IMR-90 (cell line): ENCODE data around the gene DUS1L.

Experiments used
- BHLHE40 ChIP-seq: fragments of 150-350 bp; IDR thresholded peaks from 2 replicates; pipeline ENCODE4 v1.6.1; 2016; ENCODE audit warnings: mild to moderate bottlenecking, low read depth, low read length
- CHD1 ChIP-seq: IDR thresholded peaks from 2 replicates; pipeline ENCODE4 v1.6.1; 2012; ENCODE audit warnings: low read depth, low read length, improper control_type of control experiment
- CTCF ChIP-seq: conservative IDR thresholded peaks from 2 replicates; pipeline ENCODE4 v1.5.1; 2012; ENCODE audit warnings: mild to moderate bottlenecking, low read depth, low read length, improper control_type of control experiment
- ELK1 ChIP-seq: fragments of 150-350 bp; IDR thresholded peaks from 2 replicates; pipeline ENCODE4 v1.6.1; 2016; ENCODE audit warnings: low read depth, mild to moderate bottlenecking, low read length, moderate library complexity, borderline replicate concordance
- NFE2L2 ChIP-seq: fragments of 150-350 bp; IDR thresholded peaks from 2 replicates; pipeline ENCODE4 v1.6.1; 2016; ENCODE audit warnings: low read depth, mild to moderate bottlenecking, low read length
- POLR2A ChIP-seq: IDR thresholded peaks from 2 replicates; pipeline ENCODE4 v1.6.1; 2012; ENCODE audit warnings: mild to moderate bottlenecking, low read depth, low read length
- RAD21 ChIP-seq: IDR thresholded peaks from 2 replicates; pipeline ENCODE4 v1.6.1; 2012; ENCODE audit warnings: low read length, improper control_type of control experiment
- RCOR1 ChIP-seq: IDR thresholded peaks from 2 replicates; pipeline ENCODE4 v1.6.1; 2012; ENCODE audit warnings: mild to moderate bottlenecking, low read length, improper control_type of control experiment; ENCODE audit not compliant: insufficient replicate concordance
- RFX5 ChIP-seq: IDR thresholded peaks from 2 replicates; pipeline ENCODE4 v1.8.0; 2012; ENCODE audit warnings: low read depth, mild to moderate bottlenecking, low read length, moderate library complexity
- USF2 ChIP-seq: fragments of 150-350 bp; IDR thresholded peaks from 2 replicates; pipeline ENCODE4 v1.6.1; 2017; ENCODE audit warnings: mild to moderate bottlenecking, antibody characterized with exemption, low read length, low read depth

GRCh38 chr17:82094931-82095776 is 29.6 kb upstream of the DUS1L start:
- no peak for TF ChIP-seq ELK1
- no peak for TF ChIP-seq RFX5
- TF ChIP-seq RAD21: no peak
- TF ChIP-seq CTCF: no peak
- no peak for TF ChIP-seq POLR2A
- no peak for TF ChIP-seq NFE2L2
- TF ChIP-seq USF2: no peak
- TF ChIP-seq CHD1: no peak
- no peak for TF ChIP-seq RCOR1
- TF ChIP-seq BHLHE40: no peak
